Heart left ventricle (tissue), 16 donors: ENCODE measurements around the gene SAT2. TPM values are rescaled to one million over a fixed set of nuclear protein-coding genes. Genes with fewer than 3 reads are reported as not detected.

Experiments used
- ATAC-seq, 4 donors: fragments of 200-7000 bp; cut with Tn5 transposase; one replicate each; pipeline ENCODE4 v1.9.1; 2020 to 2022; ENCODE audit warnings: moderate library complexity in 4 of 4, mild to moderate bottlenecking in 3 of 4, moderate number of reproducible peaks in 1 of 4
- DNase-seq, 5 donors: peaks; one replicate each; pipeline ENCODE4 v3.0.0-alpha.2; 2020
- H3K27ac ChIP-seq, 12 donors: fragments of 200-600 bp; sonication (generic) in 4 of 12; one replicate each; pipeline versions ENCODE4 v1.5.0 to v1.8.0; 2016 to 2022; ENCODE audit warnings: mild to moderate bottlenecking in 2 of 12
- H3K27me3 ChIP-seq, 9 donors: fragments of 200-600 bp; sonication (generic) in 2 of 9; one replicate each; pipeline versions ENCODE4 v1.5.1 to v1.8.0; 2016 to 2022; ENCODE audit warnings: mild to moderate bottlenecking in 3 of 9
- H3K36me3 ChIP-seq, 9 donors: fragments of 200-600 bp; sonication (generic) in 2 of 9; one replicate each; pipeline versions ENCODE4 v1.5.0 to v1.8.0; 2018 to 2022; ENCODE audit warnings: mild to moderate bottlenecking in 2 of 9
- H3K4me1 ChIP-seq, 12 donors: fragments of 200-600 bp; sonication (generic) in 4 of 12; one replicate each; pipeline versions ENCODE4 v1.5.0 to v1.8.0; 2016 to 2022; ENCODE audit warnings: mild to moderate bottlenecking in 3 of 12
- H3K4me3 ChIP-seq, 12 donors: fragments of 200-600 bp; sonication (generic) in 4 of 12; one replicate each; pipeline versions ENCODE4 v1.5.0 to v1.8.0; 2017 to 2022; ENCODE audit warnings: mild to moderate bottlenecking in 9 of 12, moderate library complexity in 4 of 12
- H3K9me3 ChIP-seq, 12 donors: fragments of 200-600 bp; sonication (generic) in 4 of 12; one replicate each; pipeline versions ENCODE4 v1.5.0 to v1.8.0; 2016 to 2022; ENCODE audit warnings: mild to moderate bottlenecking in 1 of 12
- POLR2A ChIP-seq, 2 donors: fragments of 450-650 bp; IDR thresholded peaks; one replicate each; pipeline ENCODE4 v1.6.1; 2017; ENCODE audit warnings: antibody characterized with exemption in 2 of 2, mild to moderate bottlenecking in 2 of 2, moderate library complexity in 2 of 2
- WGBS, 4 donors: extraction: QIAGEN DNeasy Blood & Tissue Kit in 2 of 4; methylation state at CpG; one replicate each; pipeline versions ENCODE4 v1.1.5 to v1.1.7; 2013 to 2018; 5-methylcytosine and 5-hydroxymethylcytosine counted together
- intact Hi-C, 10 donors: fragments of 100-400 bp; cut with DNase I; formaldehyde crosslinking; loops; one replicate each; pipeline versions ENCODE4 v1.11.1 to v1.14.2; 2022
- polyA plus RNA-seq, 2 donors: library from polyadenylated mRNA; stranded (reverse); fragments of 200-250 nt; gene quantifications; one replicate each; pipeline ENCODE4 v1.2.3, GENCODE V29; 2013
- total RNA-seq, 9 donors: library from RNA; depleted of rRNA in 2 of 9; stranded (reverse); fragments of >200 nt in 2 of 9; fragmentation: NEBNext Ultra II Directional in 3 of 9; extraction: Animal tissue kit (Norgen Biotek cat#: 25700) in 3 of 9; gene quantifications; one replicate each; pipeline versions ENCODE4 v1.1.0 to v1.2.4, GENCODE V29; 2016 to 2023
- TF ChIP-seq, protein P1 (sequence below), 12 donors: fragments of 200-600 bp; sonication (generic) in 4 of 12; IDR thresholded peaks; one replicate each; pipeline versions ENCODE4 v1.5.0 to v1.8.0; 2018 to 2022; ENCODE audit warnings: antibody characterized with exemption in 12 of 12, mild to moderate bottlenecking in 5 of 12
- donor health status: ischemic (EF 13 %, LVEDD 7.1; RV severe dilation, severe dysfunction).
- donor health status: healthy with polysubstance abuse.
- donor health status: DM: no; HTN: yes; CAD: no.
- donor health status: DM: no; HTN: no; CAD: no.
- donor health status: ischemic (EF 25% LVEDD 6.9; RV normal size, moderate dysfunction).
- donor health status: ischemic (EF 25% LVEDD 5.7; RV mildly dilated, moderate dysfunction).
- donor health status: healthy.
- donor health status: DM: yes; HTN: yes; CAD: no.
- donor health status: ischemic (EF 35%, LVEDD 5.7; RV mildly dilated, moderate dysfunction).
- donor health status: nonischemic (EF 11% LVEDD 7.7; RV severe dilation, severe dysfunction).
- donor health status: DM: yes; HTN: yes; CAD: no.
- donor health status: PGD.
- donor health status: ischemic (EF 29% LVEDD 5.4; RV normal size, mild dysfunction).
- donor health status: nonischemic (EF 23%, LVEDD 6.1; RV moderate dilation, normal function).

SAT2 gene
- total and polyA plus RNA-seq, 11 donors: 50.0 to 131 (median 59.7) TPM

DNA sequence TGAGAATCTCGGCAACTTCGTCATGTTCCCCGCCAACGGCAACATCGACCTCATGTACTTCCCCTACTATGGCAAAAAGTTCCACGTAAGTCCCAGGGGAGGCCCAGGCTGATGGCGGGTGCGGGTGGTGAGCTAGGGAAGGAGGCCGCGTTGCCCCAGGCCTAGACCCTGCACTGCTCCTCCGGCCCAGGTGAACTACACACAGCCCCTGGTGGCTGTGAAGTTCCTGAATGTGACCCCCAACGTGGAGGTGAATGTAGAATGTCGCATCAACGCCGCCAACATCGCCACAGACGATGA, 27.9 kb upstream of the SAT2 start:
- ATAC-seq (no peak), DNase-seq (no peak)
- Histone ChIP-seq H3K9me3 (no peaks in the 10 kb centered on the region), H3K27ac (no peak overlapping the region), H3K4me3 (no peak overlapping the region), H3K36me3 (no peaks in the 10 kb centered on the region), H3K4me1 (peaks cover 0 to 30% (median 13%) of the 10 kb centered on the region in 12 donors), H3K27me3 (peaks cover 0 to 22% (median 9%) of the 10 kb centered on the region in 9 donors)
- intact Hi-C loops: no loop called here
- TF ChIP-seq POLR2A (IDR thresholded peaks at IDR 0.05): no peak
- TF ChIP-seq, protein P1, sequence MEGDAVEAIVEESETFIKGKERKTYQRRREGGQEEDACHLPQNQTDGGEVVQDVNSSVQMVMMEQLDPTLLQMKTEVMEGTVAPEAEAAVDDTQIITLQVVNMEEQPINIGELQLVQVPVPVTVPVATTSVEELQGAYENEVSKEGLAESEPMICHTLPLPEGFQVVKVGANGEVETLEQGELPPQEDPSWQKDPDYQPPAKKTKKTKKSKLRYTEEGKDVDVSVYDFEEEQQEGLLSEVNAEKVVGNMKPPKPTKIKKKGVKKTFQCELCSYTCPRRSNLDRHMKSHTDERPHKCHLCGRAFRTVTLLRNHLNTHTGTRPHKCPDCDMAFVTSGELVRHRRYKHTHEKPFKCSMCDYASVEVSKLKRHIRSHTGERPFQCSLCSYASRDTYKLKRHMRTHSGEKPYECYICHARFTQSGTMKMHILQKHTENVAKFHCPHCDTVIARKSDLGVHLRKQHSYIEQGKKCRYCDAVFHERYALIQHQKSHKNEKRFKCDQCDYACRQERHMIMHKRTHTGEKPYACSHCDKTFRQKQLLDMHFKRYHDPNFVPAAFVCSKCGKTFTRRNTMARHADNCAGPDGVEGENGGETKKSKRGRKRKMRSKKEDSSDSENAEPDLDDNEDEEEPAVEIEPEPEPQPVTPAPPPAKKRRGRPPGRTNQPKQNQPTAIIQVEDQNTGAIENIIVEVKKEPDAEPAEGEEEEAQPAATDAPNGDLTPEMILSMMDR (IDR thresholded peaks at IDR 0.05): no peak
- WGBS, 4 donors: 89 to 90% (median 89%) methylated on average over 17 of the region's 17 CpGs

DNA sequence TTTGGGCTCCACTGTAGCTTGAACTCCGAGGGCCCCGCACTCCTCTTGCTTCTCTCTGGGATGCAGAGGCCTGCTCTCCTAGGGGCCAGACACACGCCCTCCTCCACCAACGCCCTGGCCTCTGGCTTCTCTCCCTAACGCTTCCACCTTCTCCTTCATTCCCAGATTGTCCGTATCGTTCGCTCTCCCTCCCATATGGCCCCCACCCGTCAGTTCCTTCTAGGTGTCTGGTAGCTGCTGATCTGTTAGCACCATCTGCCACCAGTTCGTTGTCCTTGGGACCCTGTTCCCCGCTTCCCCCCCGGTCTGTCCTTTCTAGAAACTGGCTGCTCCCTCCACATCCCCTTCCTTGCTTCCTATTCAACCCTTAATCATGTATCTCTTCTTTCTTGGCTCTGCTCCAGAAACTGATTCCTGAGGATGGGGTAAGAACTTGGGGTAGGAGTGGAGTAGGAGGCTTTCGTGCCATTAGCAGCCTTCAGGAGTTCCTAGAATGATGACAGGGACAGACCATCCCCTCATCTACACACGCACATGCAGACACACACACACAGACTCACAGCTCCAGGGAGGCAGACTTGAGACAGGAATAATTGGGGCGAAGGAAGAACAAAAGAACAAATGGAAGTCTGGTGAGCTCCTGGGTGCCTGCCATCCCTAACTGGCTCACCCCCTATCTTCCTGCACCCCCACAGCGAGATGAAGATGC, 27.4 kb upstream of the SAT2 start:
- no peaks in the 10 kb centered on the region for H3K9me3 ChIP-seq
- WGBS, 4 donors: 71 to 80% (median 77%) methylated on average over 16 of the region's 16 CpGs
- DNase-seq (no peak), ATAC-seq (no peak)
- no peak overlapping the region for H3K4me3 ChIP-seq
- no peaks in the 10 kb centered on the region for H3K36me3 ChIP-seq
- H3K27me3 ChIP-seq: peaks cover 0 to 27% (median 13%) of the 10 kb centered on the region in 9 donors
- intact Hi-C loops: loop anchor here in 1 of 10 donors (5.0 kb wide), 1 partner anchor 32 kb away; the partner anchor contains the start of genes TP53 and WRAP53
- no peak overlapping the region for H3K27ac ChIP-seq
- no peak for TF ChIP-seq POLR2A (IDR thresholded peaks at IDR 0.05)
- TF ChIP-seq, protein P1 (IDR thresholded peaks at IDR 0.05): no peak
- peaks cover 0 to 35% (median 18%) of the 10 kb centered on the region in 12 donors for H3K4me1 ChIP-seq

DNA sequence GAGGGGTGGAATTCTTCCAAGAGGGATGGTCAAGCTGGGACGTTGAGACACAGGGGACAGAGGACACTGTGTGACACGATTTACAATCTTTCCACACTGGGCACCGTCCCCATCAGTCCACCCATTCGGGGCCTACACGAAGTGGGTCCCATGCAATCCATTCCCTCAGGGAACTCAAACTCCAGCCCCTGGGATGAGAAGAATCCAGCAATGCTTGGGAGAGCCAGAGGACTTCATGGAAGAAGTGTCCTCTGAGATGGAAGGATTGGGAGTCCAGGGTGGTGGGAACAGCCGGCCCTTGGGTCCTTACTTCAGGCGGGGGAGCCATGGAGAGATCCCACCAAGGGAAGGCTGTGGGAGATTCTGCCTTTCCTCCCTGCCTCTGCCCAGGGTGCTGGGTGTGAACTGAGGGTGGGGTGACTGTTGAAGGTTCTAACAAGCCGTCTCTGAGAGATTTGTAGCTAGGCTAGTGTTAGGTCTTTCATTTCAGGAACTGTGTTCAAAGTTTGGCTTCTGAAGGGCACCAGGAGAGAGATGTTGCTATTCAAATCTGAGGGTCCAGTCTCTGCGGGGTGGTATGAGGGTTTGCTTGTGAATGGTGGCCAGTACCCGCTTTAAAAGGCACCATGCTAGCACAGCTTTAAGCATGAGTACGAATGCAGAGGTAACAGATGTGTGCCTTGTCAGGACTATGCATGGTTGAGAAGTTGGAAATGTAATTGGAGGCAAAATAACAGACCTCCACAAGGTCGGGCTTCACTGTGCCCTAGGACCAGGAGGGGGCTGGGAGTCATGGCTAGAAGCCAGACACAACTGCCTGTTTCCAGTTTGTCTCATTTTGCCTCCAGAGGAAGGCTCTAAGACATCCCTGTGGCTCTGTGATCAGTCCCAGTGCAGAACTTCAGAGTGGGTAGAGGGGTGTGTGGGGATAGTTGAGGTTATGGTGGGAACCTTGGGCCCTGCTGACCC, 25.1 kb upstream of the SAT2 start:
- peaks cover 0 to 38% (median 14%) of the 10 kb centered on the region in 9 donors for H3K27me3 ChIP-seq
- H3K9me3 ChIP-seq: no peaks in the 10 kb centered on the region
- no peaks in the 10 kb centered on the region for H3K36me3 ChIP-seq
- peaks cover 0 to 35% (median 18%) of the 10 kb centered on the region in 12 donors for H3K4me1 ChIP-seq
- WGBS, 4 donors: 58 to 61% (median 60%) methylated on average over 11 to 12 of the region's 12 CpGs
- H3K27ac ChIP-seq: peak overlapping the region in 6 of 12 donors; percentile 11 to 81 (median 54)
- ATAC-seq: no peak
- DNase-seq: no peak
- intact Hi-C loops: loop anchor here in 1 of 10 donors (5.0 kb wide), 1 partner anchor 35 kb away; the partner anchor contains the start of genes TP53 and WRAP53
- peak overlapping the region in 5 of 12 donors; percentile 52 to 69 (median 61) for H3K4me3 ChIP-seq
- TF ChIP-seq, protein P1 (IDR thresholded peaks at IDR 0.05): no peak
- no peak for TF ChIP-seq POLR2A (IDR thresholded peaks at IDR 0.05)
